AG09309 (cell line): Measurements from ENCODE around the gene NCAM1.

Source experiments
- DNase-seq: peaks from one replicate; pipeline ENCODE4 v3.0.0-alpha.2; 2010; ENCODE audit warnings: low read depth
- H3K4me3 ChIP-seq: 2 replicates; pipeline ENCODE4 v1.5.1; 2011; ENCODE audit warnings: mild to moderate bottlenecking, low read depth, low read length, moderate library complexity; ENCODE audit not compliant: control insufficient read depth
- CTCF ChIP-seq: IDR thresholded peaks from 2 replicates; pipeline ENCODE4 v1.5.1; 2011; ENCODE audit warnings: mild to moderate bottlenecking, low read depth, low read length, inconsistent platforms; ENCODE audit not compliant: insufficient read depth, control insufficient read depth; ENCODE audit errors: missing control alignments

The NCAM1 gene

DNA sequence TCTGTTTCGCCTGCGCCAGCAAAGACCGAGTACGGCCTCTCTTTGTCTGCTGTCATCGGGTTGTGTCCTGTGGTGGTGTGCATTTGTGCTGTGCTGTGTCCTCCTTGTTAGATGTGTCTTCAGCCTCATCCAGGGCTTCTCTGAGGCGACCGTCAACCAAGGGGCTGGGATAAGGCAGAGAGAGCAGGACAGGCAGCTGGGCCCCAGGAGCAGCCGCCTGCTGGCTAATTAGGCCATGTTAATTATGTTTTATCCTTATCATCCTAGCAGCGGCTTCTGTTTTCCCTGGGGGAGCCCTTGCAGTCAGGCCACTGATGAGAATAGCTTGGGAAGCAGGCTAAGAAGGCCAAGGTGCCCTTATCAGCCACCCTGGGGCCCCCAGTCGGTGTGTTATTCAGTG, 312.5 kb downstream of the NCAM1 start:
- H3K4me3 ChIP-seq: no peak overlapping the region
- DNase-seq: no peak
- no peak for TF ChIP-seq CTCF

GRCh38 chr11:113274713-113275582, 313.7 kb downstream of the NCAM1 start:
- TF ChIP-seq CTCF: no peak
- DNase-seq: no peak

GRCh38 chr11:113275602-113276001, 314.4 kb downstream of the NCAM1 start:
- no peak overlapping the region for H3K4me3 ChIP-seq
- no peak for DNase-seq
- no peak for TF ChIP-seq CTCF

More at GRCh38 chr11:113274713-113275582, 313.7 kb downstream of the NCAM1 start:
- H3K4me3 ChIP-seq: no peak overlapping the region

GRCh38 chr11:113276466-113276865, 315.2 kb downstream of the NCAM1 start:
- DNase-seq: no peak
- no peak for TF ChIP-seq CTCF
- H3K4me3 ChIP-seq: no peak overlapping the region

DNA sequence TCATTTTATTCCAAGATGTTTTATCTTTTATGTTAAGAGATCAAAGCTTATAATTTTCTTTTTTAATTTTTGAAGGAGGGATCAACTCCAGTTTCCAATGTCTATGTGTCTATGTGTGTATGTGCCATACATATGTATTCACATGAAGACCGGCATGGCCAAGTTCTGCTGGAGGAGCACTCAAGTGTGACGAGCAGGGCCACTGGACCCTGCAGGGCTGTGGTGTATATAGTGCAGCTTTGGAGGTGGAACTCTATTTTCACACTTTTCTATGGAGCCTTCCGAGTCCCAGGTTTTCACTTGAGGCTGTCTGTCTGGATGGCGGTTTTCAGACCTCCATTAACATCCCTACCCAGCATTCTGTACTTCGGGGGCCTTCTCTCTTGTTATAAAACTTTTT, 316.7 kb downstream of the NCAM1 start:
- DNase-seq: no peak
- no peak overlapping the region for H3K4me3 ChIP-seq
- TF ChIP-seq CTCF: no peak

DNA sequence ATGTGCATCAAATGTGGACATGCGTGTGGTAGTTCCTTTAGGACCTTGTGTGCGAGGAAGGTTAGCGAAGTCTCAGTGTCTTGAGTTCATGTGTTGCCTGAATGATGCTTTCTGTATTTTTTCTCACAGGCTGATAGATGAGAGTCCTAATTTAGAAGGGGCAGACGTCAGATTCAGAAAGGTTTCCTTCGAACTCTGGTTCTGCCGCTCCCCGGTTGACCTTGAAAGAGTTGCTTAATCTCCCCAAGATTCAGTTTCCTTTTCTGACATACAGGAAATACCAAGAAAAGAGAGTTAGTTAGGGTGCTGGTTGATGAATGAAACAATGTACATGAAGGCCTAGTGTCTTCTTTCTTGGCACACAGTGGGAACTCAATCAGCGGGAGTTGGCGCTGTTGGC, 317.3 kb downstream of the NCAM1 start:
- DNase-seq: no peak
- H3K4me3 ChIP-seq: no peak overlapping the region
- no peak for TF ChIP-seq CTCF
